Loucy (cell line): Measurements from ENCODE around the gene MSMP.

Experiments
- CTCF ChIP-seq: fragments of 200-600 bp; sonication (generic); conservative IDR thresholded peaks from 2 replicates; pipeline ENCODE4 v1.5.1; 2014; ENCODE audit warnings: mild to moderate bottlenecking, antibody characterized with exemption, low read length
- EZH2phosphoT487 ChIP-seq: fragments of 200-600 bp; IDR thresholded peaks from 2 replicates; pipeline ENCODE4 v1.6.1; 2018; ENCODE audit warnings: antibody characterized with exemption, mild to moderate bottlenecking, moderate library complexity, borderline replicate concordance

GRCh38 chr9:35728041-35728971, 25.8 kb downstream of the MSMP start:
- TF ChIP-seq CTCF (no peak), EZH2phosphoT487 (no peak)
